HG03060 (cell line): Measurements from ENCODE around the gene GRIN3B.

Experiments used
- ATAC-seq: cut with Tn5 transposase; IDR thresholded peaks from one replicate; pipeline ENCODE4 v1.9.1; 2021; ENCODE audit warnings: low read depth, moderate number of reproducible peaks; ENCODE audit not compliant: unreplicated experiment

The GRIN3B gene

DNA sequence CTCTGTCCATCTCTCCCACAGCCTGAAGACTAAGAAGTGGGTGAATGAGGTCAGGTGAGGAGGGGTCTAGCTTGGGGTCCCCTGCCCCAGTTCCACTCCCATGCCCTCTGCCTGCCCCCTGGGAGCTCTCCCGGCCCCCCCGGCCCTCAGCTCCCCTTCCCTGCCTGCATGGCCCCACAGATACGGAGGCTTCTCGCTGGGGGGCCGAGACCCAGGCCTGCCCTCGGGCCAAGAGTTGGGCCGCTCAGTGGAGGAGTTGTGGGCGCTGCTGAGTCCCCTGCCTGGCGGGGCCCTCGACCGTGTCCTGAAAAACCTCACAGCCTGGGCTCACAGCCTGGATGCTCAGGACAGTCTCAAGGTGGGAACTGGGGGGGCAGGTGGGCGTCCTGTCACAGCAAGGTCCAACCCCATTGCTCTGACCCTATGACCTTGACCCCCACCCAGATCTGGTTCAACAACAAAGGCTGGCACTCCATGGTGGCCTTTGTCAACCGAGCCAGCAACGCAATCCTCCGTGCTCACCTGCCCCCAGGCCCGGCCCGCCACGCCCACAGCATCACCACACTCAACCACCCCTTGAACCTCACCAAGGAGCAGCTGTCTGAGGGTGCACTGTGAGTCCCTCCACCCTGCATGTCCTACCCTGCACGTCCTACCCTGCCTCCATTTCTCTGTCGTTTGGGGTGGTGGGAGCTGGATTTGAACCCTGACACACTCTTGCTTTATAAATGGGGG lies 55.8 kb downstream of the GRIN3B start:
- no peak for ATAC-seq

DNA sequence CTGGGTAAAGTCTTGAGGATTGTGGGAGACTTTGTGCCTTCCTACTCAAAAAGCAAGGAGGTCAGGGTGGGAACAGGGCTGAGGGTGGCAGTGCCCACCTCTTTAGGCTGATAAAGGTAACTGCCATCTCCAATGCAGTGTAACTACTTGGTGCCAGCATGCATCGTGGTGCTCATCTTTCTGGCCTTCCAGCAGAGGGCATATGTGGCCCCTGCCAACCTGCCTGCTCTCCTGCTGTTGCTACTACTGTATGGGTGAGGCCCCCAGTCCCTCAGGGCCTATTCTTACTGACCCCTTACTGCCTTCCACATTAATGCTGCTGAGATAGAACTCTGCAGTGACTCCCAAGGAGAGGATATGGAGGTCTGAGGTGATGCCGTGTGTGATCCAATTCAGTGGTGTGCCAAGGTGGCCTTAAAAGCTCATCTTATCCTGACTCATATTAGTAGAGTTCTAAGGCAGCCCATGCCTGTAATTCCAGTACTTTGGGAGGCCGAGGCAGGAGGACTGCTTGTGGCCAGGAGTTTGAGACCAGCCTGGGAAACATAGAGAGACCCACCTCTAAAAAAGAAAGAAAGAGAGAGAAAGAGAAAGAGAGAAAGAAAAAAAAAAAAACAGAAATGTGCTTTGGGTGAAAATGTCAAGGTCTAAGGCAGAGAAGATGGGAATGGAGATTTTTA lies 57.1 kb downstream of the GRIN3B start:
- no peak for ATAC-seq

DNA sequence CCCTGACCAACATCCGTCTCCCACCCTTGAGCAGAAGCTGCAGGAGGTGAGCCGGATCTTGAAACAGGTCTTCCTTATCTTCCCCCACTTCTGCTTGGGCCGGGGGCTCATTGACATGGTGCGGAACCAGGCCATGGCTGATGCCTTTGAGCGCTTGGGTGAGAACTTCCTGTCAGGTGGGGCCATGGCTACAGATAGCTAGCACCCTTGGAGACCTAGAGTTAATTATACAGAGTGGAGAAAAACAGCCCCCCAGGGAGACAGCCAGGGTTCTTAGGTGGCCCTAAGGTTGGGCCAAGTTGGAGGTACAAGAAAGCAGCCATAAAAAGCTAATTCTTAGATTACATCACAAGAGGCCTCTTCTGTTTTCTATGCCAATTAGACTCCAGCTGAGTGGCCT lies 57.9 kb downstream of the GRIN3B start:
- ATAC-seq = no peak
